Calu3 (cell line): Measurements from ENCODE around the gene PCDH7. TPM values are rescaled to one million over a fixed set of nuclear protein-coding genes. Genes with fewer than 3 reads are reported as not detected.

Experiments
- BruUV-seq: library from RNA; stranded (reverse); fragments of 400-500 nt; replicated peaks from 2 replicates; lab custom pipeline; 2021; lab: Mats Ljungman, UMichigan
- CTCF ChIA-PET: fragments of 300-600 bp; sonication (Branson Sonifier 250); formaldehyde crosslinking; loops from one replicate; lab custom pipeline; 2022; ENCODE audit warnings: antibody characterized with exemption; lab: Charles Lee
- DNase-seq: peaks from one replicate; pipeline ENCODE4 v3.0.0; 2022
- H3K27ac Mint-ChIP-seq: one replicate; pipeline ENCODE4 v1.8.0; 2022; ENCODE audit warnings: mixed read lengths; ENCODE audit not compliant: unreplicated experiment
- H3K27me3 Mint-ChIP-seq: one replicate; pipeline ENCODE4 v1.8.0; 2022; ENCODE audit warnings: mixed read lengths; ENCODE audit not compliant: unreplicated experiment
- H3K36me3 Mint-ChIP-seq: one replicate; pipeline ENCODE4 v1.8.0; 2022; ENCODE audit warnings: mild to moderate bottlenecking, moderate library complexity, mixed read lengths; ENCODE audit not compliant: insufficient read depth, unreplicated experiment
- H3K4me1 Mint-ChIP-seq: one replicate; pipeline ENCODE4 v1.8.0; 2022; ENCODE audit warnings: mild to moderate bottlenecking, low read depth, mixed read lengths; ENCODE audit not compliant: unreplicated experiment
- H3K4me3 Mint-ChIP-seq: one replicate; pipeline ENCODE4 v1.8.0; 2022; ENCODE audit warnings: mild to moderate bottlenecking, low read depth, moderate library complexity, mixed read lengths; ENCODE audit not compliant: unreplicated experiment
- H3K9me3 Mint-ChIP-seq: one replicate; pipeline ENCODE4 v1.8.0; 2022; ENCODE audit warnings: low read depth, mixed read lengths; ENCODE audit not compliant: unreplicated experiment
- intact Hi-C: fragments of 100-400 bp; cut with micrococcal nuclease; formaldehyde crosslinking; loops from one replicate; pipeline ENCODE4 v1.10.0; 2022; ENCODE audit not compliant: unreplicated experiment
- total RNA-seq: library from RNA; stranded (reverse); gene quantifications from 2 replicates; pipeline ENCODE4 v1.2.3, GENCODE V29; 2022
- TF ChIP-seq, protein P1 (sequence below): fragments of 200-600 bp; IDR thresholded peaks from one replicate; pipeline ENCODE4 v1.8.0; 2022; ENCODE audit warnings: antibody characterized with exemption; ENCODE audit not compliant: unreplicated experiment

Gene PCDH7
- total RNA-seq, 1 experiment from 2014 or later: 0.45 TPM

- Mint-ChIP-seq H3K4me3 (peak overlapping the region; percentile 79), H3K27me3 (peaks cover 39% of the 10 kb centered on the region), H3K4me1 (peaks cover 24% of the 10 kb centered on the region), H3K27ac (no peak overlapping the region), H3K9me3 (no peaks in the 10 kb centered on the region), H3K36me3 (peaks cover 30% of the 10 kb centered on the region)
- intact Hi-C loops: no loop called here
- CTCF ChIA-PET: interaction anchor here (0.9 to 1.6 kb wide), 2 partner anchors 35 to 48 kb away, joined by 4 read pairs; no protein-coding TSS in a partner anchor
- no TSS peak for BruUV-seq
- TF ChIP-seq, protein P1, sequence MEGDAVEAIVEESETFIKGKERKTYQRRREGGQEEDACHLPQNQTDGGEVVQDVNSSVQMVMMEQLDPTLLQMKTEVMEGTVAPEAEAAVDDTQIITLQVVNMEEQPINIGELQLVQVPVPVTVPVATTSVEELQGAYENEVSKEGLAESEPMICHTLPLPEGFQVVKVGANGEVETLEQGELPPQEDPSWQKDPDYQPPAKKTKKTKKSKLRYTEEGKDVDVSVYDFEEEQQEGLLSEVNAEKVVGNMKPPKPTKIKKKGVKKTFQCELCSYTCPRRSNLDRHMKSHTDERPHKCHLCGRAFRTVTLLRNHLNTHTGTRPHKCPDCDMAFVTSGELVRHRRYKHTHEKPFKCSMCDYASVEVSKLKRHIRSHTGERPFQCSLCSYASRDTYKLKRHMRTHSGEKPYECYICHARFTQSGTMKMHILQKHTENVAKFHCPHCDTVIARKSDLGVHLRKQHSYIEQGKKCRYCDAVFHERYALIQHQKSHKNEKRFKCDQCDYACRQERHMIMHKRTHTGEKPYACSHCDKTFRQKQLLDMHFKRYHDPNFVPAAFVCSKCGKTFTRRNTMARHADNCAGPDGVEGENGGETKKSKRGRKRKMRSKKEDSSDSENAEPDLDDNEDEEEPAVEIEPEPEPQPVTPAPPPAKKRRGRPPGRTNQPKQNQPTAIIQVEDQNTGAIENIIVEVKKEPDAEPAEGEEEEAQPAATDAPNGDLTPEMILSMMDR: no peak
- DNase-seq: no peak
Observed at GRCh38 chr4:30722092-30722358, 1.9 kb downstream of the PCDH7 start.

GRCh38 chr4:30722359-30723200, 2.4 kb downstream of the PCDH7 start:
- Mint-ChIP-seq H3K27me3 (peaks cover 34% of the 10 kb centered on the region), H3K36me3 (peaks cover 25% of the 10 kb centered on the region), H3K9me3 (no peaks in the 10 kb centered on the region), H3K4me1 (peaks cover 19% of the 10 kb centered on the region), H3K27ac (no peak overlapping the region), H3K4me3 (peak overlapping the region; percentile 79)
- no TSS peak for BruUV-seq
- intact Hi-C loops: no loop called here
- CTCF ChIA-PET: interaction anchor here (0.9 to 1.6 kb wide), 2 partner anchors 34 to 47 kb away, joined by 4 read pairs; no protein-coding TSS in a partner anchor
- TF ChIP-seq, protein P1: no peak
- DNase-seq: no peak

DNA sequence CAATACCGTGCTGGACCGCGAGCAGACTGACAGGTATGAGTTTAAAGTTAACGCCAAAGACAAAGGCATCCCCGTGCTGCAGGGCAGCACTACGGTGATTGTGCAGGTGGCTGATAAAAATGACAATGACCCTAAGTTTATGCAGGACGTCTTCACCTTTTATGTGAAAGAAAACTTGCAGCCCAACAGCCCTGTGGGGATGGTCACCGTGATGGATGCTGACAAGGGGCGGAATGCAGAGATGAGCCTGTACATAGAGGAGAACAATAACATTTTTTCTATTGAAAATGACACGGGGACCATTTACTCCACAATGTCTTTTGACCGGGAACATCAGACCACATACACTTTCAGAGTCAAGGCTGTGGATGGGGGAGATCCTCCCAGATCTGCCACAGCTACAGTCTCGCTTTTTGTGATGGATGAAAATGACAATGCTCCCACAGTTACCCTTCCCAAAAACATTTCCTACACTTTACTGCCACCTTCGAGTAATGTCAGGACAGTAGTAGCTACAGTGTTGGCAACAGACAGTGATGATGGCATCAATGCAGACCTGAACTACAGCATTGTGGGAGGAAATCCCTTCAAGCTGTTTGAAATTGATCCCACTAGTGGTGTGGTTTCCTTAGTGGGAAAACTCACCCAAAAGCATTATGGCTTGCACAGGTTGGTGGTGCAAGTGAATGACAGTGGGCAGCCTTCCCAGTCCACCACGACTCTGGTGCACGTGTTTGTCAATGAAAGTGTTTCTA, 3.2 kb downstream of the PCDH7 start:
- TF ChIP-seq, protein P1: no peak
- Mint-ChIP-seq H3K4me3 (no peak overlapping the region), H3K27me3 (peaks cover 26% of the 10 kb centered on the region), H3K27ac (no peak overlapping the region), H3K36me3 (peaks cover 17% of the 10 kb centered on the region), H3K4me1 (peaks cover 16% of the 10 kb centered on the region), H3K9me3 (no peaks in the 10 kb centered on the region)
- intact Hi-C loops: no loop called here
- BruUV-seq: no TSS peak
- CTCF ChIA-PET: no interaction called here
- DNase-seq: no peak

- no peak overlapping the region for H3K27ac Mint-ChIP-seq
- no TSS peak for BruUV-seq
- H3K36me3 Mint-ChIP-seq: peaks cover 11% of the 10 kb centered on the region
- CTCF ChIA-PET: no interaction called here
- no peak overlapping the region for H3K4me3 Mint-ChIP-seq
- TF ChIP-seq, protein P1: no peak
- no peak for DNase-seq
- peaks cover 17% of the 10 kb centered on the region for H3K27me3 Mint-ChIP-seq
- intact Hi-C loops: no loop called here
- peaks cover 7% of the 10 kb centered on the region for H3K4me1 Mint-ChIP-seq
- no peaks in the 10 kb centered on the region for H3K9me3 Mint-ChIP-seq
Observed at GRCh38 chr4:30724247-30724646, 4.1 kb downstream of the PCDH7 start.
